Colonic mucosa (tissue), 4 donors: ENCODE results near the gene CCDC154. TPM values are rescaled to one million over a fixed set of nuclear protein-coding genes. Genes with fewer than 3 reads are reported as not detected.

Experiments
- DNase-seq: peaks from one replicate; pipeline ENCODE4 v3.0.0-alpha.2; 2020
- H3K27ac ChIP-seq: fragments of 200-600 bp; one replicate; pipeline ENCODE4 v1.8.0; 2021
- H3K27me3 ChIP-seq: fragments of 200-600 bp; one replicate; pipeline ENCODE4 v1.8.0; 2021
- H3K36me3 ChIP-seq: fragments of 200-600 bp; one replicate; pipeline ENCODE4 v1.8.0; 2021
- H3K4me1 ChIP-seq: fragments of 200-600 bp; one replicate; pipeline ENCODE4 v1.8.0; 2021; ENCODE audit warnings: mild to moderate bottlenecking
- H3K4me3 ChIP-seq: fragments of 200-600 bp; one replicate; pipeline ENCODE4 v1.8.0; 2021
- H3K9ac ChIP-seq, 2 donors: one replicate each; pipeline ENCODE4 v1.7.0; 2013; ENCODE audit warnings: control low read depth in 2 of 2, low read depth in 2 of 2, low read length in 2 of 2
- H3K9me3 ChIP-seq: fragments of 200-600 bp; one replicate; pipeline ENCODE4 v1.8.0; 2021
- CTCF ChIP-seq: fragments of 200-600 bp; IDR thresholded peaks from one replicate; pipeline ENCODE4 v1.8.0; 2022; ENCODE audit warnings: antibody characterized with exemption, mild to moderate bottlenecking
- intact Hi-C: fragments of 100-400 bp; cut with DNase I; formaldehyde crosslinking; loops from one replicate; pipeline ENCODE4 v1.14.1; 2022
- total RNA-seq, 2 donors: library from RNA; stranded (reverse); fragmentation: NEBNext Ultra II Directional in 1 of 2; extraction: Animal tissue kit (Norgen Biotek cat#: 25700) in 1 of 2; gene quantifications; one replicate each; pipeline ENCODE4 v1.2.1, GENCODE V29; 2021
- donor health status: healthy.
- donor health status: DM: no; HTN: no; CAD: no.
- donor health status: DM: no; HTN: no; CAD: no.

CCDC154 gene
- total RNA-seq, 2 donors from 2014 or later: 0.56 to 1.6 TPM

- Histone ChIP-seq H3K4me3 (no peak overlapping the region), H3K27me3 (no peaks in the 10 kb centered on the region), H3K9ac (no peak overlapping the region), H3K9me3 (no peaks in the 10 kb centered on the region), H3K36me3 (no peaks in the 10 kb centered on the region), H3K4me1 (peaks cover under 1% of the 10 kb centered on the region), H3K27ac (no peak overlapping the region)
- DNase-seq: no peak
- intact Hi-C loops: no loop called here
- TF ChIP-seq CTCF: no peak
Measured at GRCh38 chr16:1489077-1489476, 44.7 kb upstream of the CCDC154 start.

GRCh38 chr16:1488619-1489018, 44.3 kb upstream of the CCDC154 start, which contains the start of gene PTX4:
Gene PTX4, minus strand, starts transcription at chr16:1488944. Its CDS starts 35 bp downstream, at chr16:1488909.
- intact Hi-C loops: no loop called here
- DNase-seq: no peak
- Histone ChIP-seq H3K4me3 (no peak within 1 kb of the TSS), H3K4me1 (no peaks in the 10 kb centered on the region), H3K9me3 (no peaks in the 10 kb centered on the region), H3K9ac (no peak within 1 kb of the TSS), H3K27ac (no peak within 1 kb of the TSS), H3K36me3 (no peaks in the 10 kb centered on the region), H3K27me3 (no peaks in the 10 kb centered on the region)
- no peak for TF ChIP-seq CTCF

- Histone ChIP-seq H3K9ac (no peak overlapping the region), H3K4me1 (no peaks in the 10 kb centered on the region), H3K9me3 (no peaks in the 10 kb centered on the region), H3K4me3 (no peak overlapping the region), H3K36me3 (no peaks in the 10 kb centered on the region), H3K27ac (no peak overlapping the region), H3K27me3 (no peaks in the 10 kb centered on the region)
- no peak for DNase-seq
- intact Hi-C loops: no loop called here
- no peak for TF ChIP-seq CTCF
Measured at GRCh38 chr16:1488054-1488601, 43.8 kb upstream of the CCDC154 start.

GRCh38 chr16:1487395-1488053, 43.2 kb upstream of the CCDC154 start:
- Histone ChIP-seq H3K4me3 (no peak overlapping the region), H3K4me1 (no peaks in the 10 kb centered on the region), H3K36me3 (no peaks in the 10 kb centered on the region), H3K9ac (no peak overlapping the region), H3K9me3 (no peaks in the 10 kb centered on the region), H3K27ac (no peak overlapping the region), H3K27me3 (no peaks in the 10 kb centered on the region)
- no peak for TF ChIP-seq CTCF
- DNase-seq: no peak
- intact Hi-C loops: no loop called here

- no peaks in the 10 kb centered on the region for H3K9me3 ChIP-seq
- TF ChIP-seq CTCF: no peak
- no peak overlapping the region for H3K4me3 ChIP-seq
- no peak overlapping the region for H3K27ac ChIP-seq
- H3K9ac ChIP-seq: no peak overlapping the region
- DNase-seq: no peak
- H3K27me3 ChIP-seq: no peaks in the 10 kb centered on the region
- no peaks in the 10 kb centered on the region for H3K36me3 ChIP-seq
- intact Hi-C loops: no loop called here
- no peaks in the 10 kb centered on the region for H3K4me1 ChIP-seq
Measured at GRCh38 chr16:1486551-1487390, 42.4 kb upstream of the CCDC154 start.
